Psoas muscle (tissue), 8 donors: ENCODE results near the gene METTL15. TPM values are rescaled to one million over a fixed set of nuclear protein-coding genes. Genes with fewer than 3 reads are reported as not detected.
"Not testable (repeated sequence)": the region's sequence is repeated elsewhere in the genome, so short reads cannot be mapped to it uniquely, and the experiment has no call there.

Source experiments
- ATAC-seq, 4 donors: fragments of 200-7000 bp; cut with Tn5 transposase; one replicate each; pipeline ENCODE4 v1.9.1; 2020; ENCODE audit warnings: moderate library complexity in 3 of 4, mild to moderate bottlenecking in 2 of 4
- DNase-seq, 2 donors: peaks; one replicate each; pipeline ENCODE4 v3.0.0-alpha.2; 2020
- H3K27ac ChIP-seq: fragments of 200-600 bp; one replicate; pipeline ENCODE4 v1.8.0; 2022
- H3K27me3 ChIP-seq, 3 donors: fragments of 200-600 bp in 1 of 3; one replicate each; pipeline versions ENCODE4 v1.6.1 to v1.8.0; 2013 to 2022; ENCODE audit warnings: low read length in 2 of 3, mild to moderate bottlenecking in 2 of 3, moderate library complexity in 1 of 3; ENCODE audit not compliant: insufficient read depth in 3 of 3
- H3K36me3 ChIP-seq, 2 donors: fragments of 200-600 bp in 1 of 2; one replicate each; pipeline versions ENCODE4 v1.6.1 to v1.8.0; 2013 to 2022; ENCODE audit warnings: low read depth in 1 of 2, mild to moderate bottlenecking in 1 of 2, moderate library complexity in 1 of 2; ENCODE audit not compliant: insufficient read depth in 1 of 2
- H3K4me1 ChIP-seq: fragments of 200-600 bp; one replicate; pipeline ENCODE4 v1.8.0; 2022
- H3K4me3 ChIP-seq: fragments of 200-600 bp; one replicate; pipeline ENCODE4 v1.8.0; 2022; ENCODE audit warnings: mild to moderate bottlenecking
- H3K9me3 ChIP-seq: fragments of 200-600 bp; one replicate; pipeline ENCODE4 v1.8.0; 2022
- WGBS, 3 donors: extraction: QIAGEN DNeasy Blood & Tissue Kit; methylation state at CpG; one replicate each; pipeline versions ENCODE4 v1.1.6 to v1.1.7; 2013; 5-methylcytosine and 5-hydroxymethylcytosine counted together
- intact Hi-C, 2 donors: fragments of 100-400 bp; cut with DNase I; formaldehyde crosslinking; loops; one replicate each; pipeline versions ENCODE4 v1.11.0 to v1.14.2; 2022
- polyA plus RNA-seq, 3 donors: library from polyadenylated mRNA; stranded (reverse); fragments of 200-250 nt; gene quantifications; one replicate each; pipeline ENCODE4 v1.2.3, GENCODE V29; 2013
- total RNA-seq, 4 donors: library from RNA; stranded (reverse); fragmentation: NEBNext Ultra II Directional in 2 of 4; extraction: Animal tissue kit (Norgen Biotek cat#: 25700) in 2 of 4; gene quantifications; one replicate each; pipeline versions ENCODE4 v1.2.1 to v1.2.4, GENCODE V29; 2021 to 2023
- TF ChIP-seq, protein P1 (sequence below): fragments of 200-600 bp; IDR thresholded peaks from one replicate; pipeline ENCODE4 v1.8.0; 2022; ENCODE audit warnings: antibody characterized with exemption
- donor health status: healthy with polysubstance abuse.
- donor health status: DM: no; HTN: no; CAD: no; lungs with moderate emphysema.
- donor health status: Bipolar disorder and iron deficiency.
- donor health status: healthy.
- donor health status: DM: yes; HTN: yes; CAD: no.
- donor health status: DM: no; HTN: no; CAD: no.
- donor health status: DM: no; HTN: no; CAD: no.
- donor health status: DM: yes; HTN: yes; CAD: no.

Gene METTL15
- total and polyA plus RNA-seq, 7 donors = 3.6 to 9.5 (median 8.4) TPM

DNA sequence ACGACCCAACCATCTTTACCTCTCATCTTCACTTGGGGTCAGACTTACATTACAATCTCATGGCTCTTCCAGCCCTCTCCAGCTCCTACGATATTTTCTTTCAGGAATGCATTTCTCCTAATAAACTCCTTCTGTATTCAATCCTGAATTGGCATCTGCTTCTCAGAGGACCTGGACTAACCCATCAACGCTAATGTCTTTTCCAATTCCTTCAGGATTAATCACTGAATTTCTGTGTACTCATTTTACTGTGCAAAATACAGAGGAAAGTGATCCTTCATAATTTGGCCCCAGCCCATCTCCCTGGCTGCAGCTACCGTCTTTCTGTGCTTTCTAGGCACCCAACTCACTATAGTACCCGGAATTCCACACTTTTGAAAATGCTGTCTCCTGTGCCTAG lies 239.2 kb downstream of the METTL15 start:
- WGBS, 3 donors = 66 to 69% (median 67%) methylated on average over 5 of the region's 5 CpGs
- TF ChIP-seq, protein P1, sequence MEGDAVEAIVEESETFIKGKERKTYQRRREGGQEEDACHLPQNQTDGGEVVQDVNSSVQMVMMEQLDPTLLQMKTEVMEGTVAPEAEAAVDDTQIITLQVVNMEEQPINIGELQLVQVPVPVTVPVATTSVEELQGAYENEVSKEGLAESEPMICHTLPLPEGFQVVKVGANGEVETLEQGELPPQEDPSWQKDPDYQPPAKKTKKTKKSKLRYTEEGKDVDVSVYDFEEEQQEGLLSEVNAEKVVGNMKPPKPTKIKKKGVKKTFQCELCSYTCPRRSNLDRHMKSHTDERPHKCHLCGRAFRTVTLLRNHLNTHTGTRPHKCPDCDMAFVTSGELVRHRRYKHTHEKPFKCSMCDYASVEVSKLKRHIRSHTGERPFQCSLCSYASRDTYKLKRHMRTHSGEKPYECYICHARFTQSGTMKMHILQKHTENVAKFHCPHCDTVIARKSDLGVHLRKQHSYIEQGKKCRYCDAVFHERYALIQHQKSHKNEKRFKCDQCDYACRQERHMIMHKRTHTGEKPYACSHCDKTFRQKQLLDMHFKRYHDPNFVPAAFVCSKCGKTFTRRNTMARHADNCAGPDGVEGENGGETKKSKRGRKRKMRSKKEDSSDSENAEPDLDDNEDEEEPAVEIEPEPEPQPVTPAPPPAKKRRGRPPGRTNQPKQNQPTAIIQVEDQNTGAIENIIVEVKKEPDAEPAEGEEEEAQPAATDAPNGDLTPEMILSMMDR = no peak
- DNase-seq (no peak), ATAC-seq (no peak)
- Histone ChIP-seq H3K9me3 (no peaks in the 10 kb centered on the region), H3K4me1 (no peaks in the 10 kb centered on the region), H3K36me3 (no peaks in the 10 kb centered on the region), H3K27me3 (no peaks in the 10 kb centered on the region), H3K4me3 (no peak overlapping the region), H3K27ac (no peak overlapping the region)
- intact Hi-C loops = no loop called here

DNA sequence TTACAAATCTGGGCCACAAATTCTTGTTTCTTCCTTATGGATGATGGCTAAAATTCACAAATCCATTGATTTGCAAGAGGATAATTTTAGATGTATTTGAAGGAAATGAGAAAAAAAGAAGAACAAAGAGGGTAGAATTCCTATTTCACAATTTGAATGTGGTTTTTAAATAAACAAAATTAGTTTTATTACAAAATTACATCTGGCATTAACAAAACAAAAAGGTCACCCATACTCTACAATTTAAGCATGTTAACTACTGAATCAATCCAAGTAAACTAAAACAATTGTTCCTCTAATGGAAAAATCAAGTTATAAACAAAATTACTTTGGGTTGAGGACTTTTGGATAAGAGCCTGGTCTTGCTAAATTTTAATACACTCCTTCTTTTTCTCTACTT lies 242.0 kb downstream of the METTL15 start:
- intact Hi-C loops = no loop called here
- no peaks in the 10 kb centered on the region for H3K36me3 ChIP-seq
- TF ChIP-seq, protein P1 = no peak
- DNase-seq (no peak), ATAC-seq (no peak)
- H3K4me1 ChIP-seq = no peaks in the 10 kb centered on the region
- no peak overlapping the region for H3K4me3 ChIP-seq
- H3K9me3 ChIP-seq = no peaks in the 10 kb centered on the region
- H3K27me3 ChIP-seq = no peaks in the 10 kb centered on the region
- H3K27ac ChIP-seq = no peak overlapping the region

DNA sequence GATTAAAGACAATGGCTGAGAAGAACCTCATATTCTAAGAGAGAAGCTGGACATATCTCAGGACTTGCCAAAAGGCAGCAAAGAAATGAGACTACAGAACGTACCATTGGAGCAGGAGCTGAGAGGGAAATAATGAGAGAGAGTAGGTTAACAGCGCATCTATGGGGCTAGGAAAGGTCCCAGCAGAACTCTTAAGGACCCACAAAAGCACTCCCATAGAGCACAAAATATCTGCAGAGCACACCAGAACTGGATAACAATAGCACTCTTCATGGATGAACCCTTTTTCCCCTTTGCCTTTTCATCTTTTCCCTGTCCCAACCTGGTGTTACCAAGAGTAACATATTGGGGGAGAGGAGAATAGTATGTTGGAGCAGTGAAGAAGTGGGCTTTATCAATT lies 245.8 kb downstream of the METTL15 start:
- H3K36me3 ChIP-seq = no peaks in the 10 kb centered on the region
- no peaks in the 10 kb centered on the region for H3K9me3 ChIP-seq
- no peak for DNase-seq
- ATAC-seq = no peak
- no peak overlapping the region for H3K4me3 ChIP-seq
- 96 to 100% (median 97%) methylated on average over 2 of the region's 2 CpGs for WGBS, 3 donors
- TF ChIP-seq, protein P1 = no peak
- no peaks in the 10 kb centered on the region for H3K27me3 ChIP-seq
- intact Hi-C loops = no loop called here
- no peak overlapping the region for H3K27ac ChIP-seq
- no peaks in the 10 kb centered on the region for H3K4me1 ChIP-seq

DNA sequence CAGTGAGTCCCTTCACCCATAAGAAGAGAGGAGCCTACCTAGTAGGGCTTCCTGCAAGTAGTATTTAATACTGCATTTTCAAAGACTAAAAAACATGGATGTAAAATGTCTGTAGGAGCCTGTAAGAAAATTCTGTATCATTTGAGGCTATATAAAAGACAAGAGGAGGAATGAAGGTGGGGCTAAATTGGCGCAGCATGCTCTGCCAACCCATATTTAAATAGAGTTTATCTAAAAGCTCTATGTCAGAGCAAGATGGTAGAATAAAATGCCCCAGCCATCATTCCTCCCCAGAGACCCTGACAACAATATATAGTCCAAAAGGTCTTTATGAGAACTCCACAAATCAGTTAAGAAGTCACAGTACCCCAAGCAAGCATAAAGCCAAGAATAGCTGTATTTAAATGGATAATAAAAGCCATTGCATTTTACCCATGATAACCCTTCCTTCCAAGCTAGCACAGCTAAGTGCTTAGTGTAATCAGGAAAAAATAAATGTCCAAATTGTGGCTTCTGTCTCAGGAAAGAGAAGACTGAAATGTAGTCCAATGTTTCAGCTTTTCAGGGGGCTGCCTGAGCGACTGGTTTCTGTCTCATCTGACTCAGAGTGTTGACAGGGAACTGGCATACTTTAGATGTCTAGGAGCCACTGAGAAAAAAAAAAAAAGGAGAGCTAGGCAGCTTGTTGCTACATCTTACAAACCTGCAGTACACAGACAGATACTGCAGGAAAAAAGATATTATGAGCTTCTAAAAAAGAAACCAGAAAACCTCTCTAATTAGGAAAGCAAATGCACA lies 258.6 kb downstream of the METTL15 start:
- 80 to 91% (median 83%) methylated on average over 2 of the region's 2 CpGs for WGBS, 3 donors
- intact Hi-C loops = no loop called here
- no peaks in the 10 kb centered on the region for H3K36me3 ChIP-seq
- peaks cover 41% of the 10 kb centered on the region for H3K9me3 ChIP-seq
- no peak overlapping the region for H3K4me3 ChIP-seq
- TF ChIP-seq, protein P1 = no peak
- H3K4me1 ChIP-seq = no peaks in the 10 kb centered on the region
- DNase-seq (no peak), ATAC-seq (no peak)
- no peak overlapping the region for H3K27ac ChIP-seq
- H3K27me3 ChIP-seq = no peaks in the 10 kb centered on the region

DNA sequence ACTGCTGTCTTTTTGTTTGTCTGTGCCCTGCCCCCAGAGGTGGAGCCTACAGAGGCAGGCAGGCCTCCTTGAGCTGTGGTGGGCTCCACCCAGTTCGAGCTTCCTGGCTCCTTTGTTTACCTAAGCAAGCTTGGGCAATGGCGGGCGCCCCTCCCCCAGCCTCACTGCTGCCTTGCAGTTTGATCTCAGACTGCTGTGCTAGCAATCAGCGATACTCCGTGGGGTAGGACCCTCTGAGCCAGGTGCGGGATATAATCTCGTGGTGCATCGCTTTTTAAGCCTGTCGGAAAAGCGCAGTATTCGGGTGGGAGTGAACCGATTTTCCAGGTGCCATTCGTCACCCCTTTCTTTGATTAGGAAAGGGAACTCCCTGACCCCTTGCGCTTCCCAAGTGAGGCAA lies 269.9 kb downstream of the METTL15 start:
- WGBS, 3 donors = 82 to 93% (median 83%) methylated on average over 13 to 14 of the region's 14 CpGs
- H3K27me3 ChIP-seq, H3K36me3 ChIP-seq, H3K9me3 ChIP-seq, DNase-seq, H3K4me3 ChIP-seq, intact Hi-C loops, H3K27ac ChIP-seq, ATAC-seq, H3K4me1 ChIP-seq: not testable (repeated sequence)

Other genes starting within 250 kb of the METTL15 start
- under 1 TPM in 2 of 4 donors, not detected in 2; 0.15 to 0.46 TPM for gene KIF18A, start 232 bp upstream of the METTL15 start, total RNA-seq
- under 1 TPM; 0.18 to 0.53 (median 0.49) TPM for gene KIF18A, start 232 bp upstream of the METTL15 start, polyA plus RNA-seq